Neural progenitor cell (in vitro differentiated cells): ENCODE measurements around the gene ABHD12.

Experiments
- CTCF ChIP-seq: fragments of 200-600 bp; sonication (generic); IDR thresholded peaks from 2 replicates; pipeline ENCODE4 v1.5.1; 2017; ENCODE audit warnings: antibody characterized with exemption, mild to moderate bottlenecking
- EZH2phosphoT487 ChIP-seq: fragments of 200-600 bp; sonication (generic); IDR thresholded peaks from 2 replicates; pipeline ENCODE4 v1.6.1; 2017; ENCODE audit warnings: antibody characterized with exemption

- TF ChIP-seq CTCF, result no peak
- no peak for TF ChIP-seq EZH2phosphoT487
These were observed 139.1 kb downstream of the ABHD12 start for GRCh38 chr20:25251558-25251957.
